Stimulated activated CD4-positive, alpha-beta T cell treated with anti-CD3 and anti-CD28 coated beads, TNF-alpha, amount 100 ng/mL, for 48 hours (primary cell): Measurements from ENCODE around the gene MARCHF7.
"Not testable (repeated sequence)": the region's sequence is repeated elsewhere in the genome, so short reads cannot be mapped to it uniquely, and the experiment has no call there.

Experiments used
- DNase-seq, 3 donors: peaks; one replicate each; pipeline ENCODE4 v3.0.0-alpha.2; 2020; ENCODE audit warnings: low read depth in 3 of 3

MARCHF7 gene

DNA sequence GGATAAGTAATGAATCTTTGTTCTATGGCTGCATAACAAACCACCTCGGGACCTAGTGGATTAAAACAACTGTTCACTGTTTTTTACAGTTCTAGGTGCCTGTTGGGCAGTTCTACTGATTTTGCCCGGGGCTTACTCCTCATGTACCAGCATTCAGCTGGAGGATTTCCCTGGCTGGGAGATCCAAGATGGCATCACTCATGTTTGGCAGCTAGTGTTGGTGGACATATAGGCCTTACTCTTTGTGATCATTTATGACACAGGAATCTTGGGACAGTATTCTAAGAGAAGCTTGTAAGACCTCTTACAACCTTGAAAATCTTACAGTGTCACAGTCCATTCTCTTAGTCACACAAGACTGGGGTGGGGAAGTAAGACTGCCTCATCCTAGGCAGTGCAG lies 4.6 kb downstream of the MARCHF7 start:
- no peak for DNase-seq

DNA sequence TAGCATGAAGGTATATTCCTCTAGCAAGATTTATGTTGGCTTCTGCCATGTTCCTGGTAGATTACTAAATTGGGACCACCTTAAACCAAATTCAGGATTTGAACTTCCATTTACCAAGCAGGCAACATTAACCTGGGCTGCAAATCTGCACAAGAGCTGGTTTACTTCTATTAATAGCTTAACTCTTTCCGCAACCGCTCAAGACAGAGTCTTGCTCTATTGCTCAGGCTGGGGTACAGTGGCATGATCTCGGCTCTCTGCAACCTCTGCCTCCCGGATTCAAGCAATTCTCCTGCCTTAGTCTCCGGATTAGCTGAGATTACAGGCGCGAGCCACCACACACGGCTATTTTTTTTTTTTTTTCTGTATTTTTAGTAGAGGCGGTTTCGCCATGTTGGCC lies 8.4 kb downstream of the MARCHF7 start:
- no peak for DNase-seq

DNA sequence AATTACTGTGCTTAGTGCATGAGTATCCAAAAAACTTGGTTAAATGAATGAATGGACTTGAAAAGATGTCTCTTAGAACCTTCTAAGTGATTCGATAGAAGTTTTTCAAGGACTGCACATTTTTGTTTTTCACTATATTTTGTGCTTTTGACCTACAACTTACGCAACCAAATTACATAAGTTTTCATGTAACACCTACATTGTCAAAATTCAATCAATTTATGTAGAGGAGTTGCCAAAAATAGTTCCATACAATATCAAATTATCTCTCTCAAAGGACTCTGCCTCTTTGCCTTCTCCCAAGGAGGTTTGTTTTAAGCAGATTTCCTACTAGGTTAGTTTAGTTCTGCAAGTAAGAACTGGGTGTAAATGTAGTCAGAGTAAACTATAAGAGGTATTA lies 10.3 kb downstream of the MARCHF7 start:
- DNase-seq, result no peak

DNA sequence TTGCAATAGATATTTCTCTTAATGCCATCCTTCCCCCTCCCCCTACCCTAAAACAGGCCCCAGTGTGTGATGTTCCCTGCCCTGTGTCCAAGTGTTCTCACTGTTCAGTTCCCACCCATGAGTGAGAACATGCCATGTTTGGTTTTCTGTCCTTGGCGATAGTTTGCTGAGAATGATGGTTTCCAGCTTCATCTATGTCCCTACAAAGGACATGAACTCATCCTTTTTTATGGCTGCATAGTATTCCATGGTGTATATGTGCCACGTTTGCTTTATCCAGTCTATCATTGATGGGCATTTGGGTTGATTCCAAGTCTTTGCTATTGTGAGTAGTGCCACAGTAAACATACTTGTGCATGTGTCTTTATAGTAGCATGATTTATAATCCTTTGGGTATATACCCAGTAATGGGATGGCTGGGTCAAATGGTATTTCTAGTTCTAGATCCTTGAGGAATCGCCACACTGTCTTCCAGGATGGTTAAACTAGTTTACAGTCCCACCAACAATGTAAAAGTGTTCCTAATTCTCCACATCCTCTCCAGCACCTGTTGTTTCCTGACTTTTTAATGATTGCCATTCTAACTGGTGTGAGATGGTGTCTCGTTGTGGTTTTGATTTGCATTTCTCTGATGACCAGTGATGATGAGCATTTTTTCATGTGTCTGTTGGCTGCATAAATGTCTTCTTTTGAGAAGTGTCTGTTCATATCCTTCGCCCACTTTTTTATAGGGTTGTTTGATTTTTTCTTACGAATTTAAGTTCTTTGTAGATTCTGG lies 12.7 kb downstream of the MARCHF7 start:
- DNase-seq, result not testable (repeated sequence)

DNA sequence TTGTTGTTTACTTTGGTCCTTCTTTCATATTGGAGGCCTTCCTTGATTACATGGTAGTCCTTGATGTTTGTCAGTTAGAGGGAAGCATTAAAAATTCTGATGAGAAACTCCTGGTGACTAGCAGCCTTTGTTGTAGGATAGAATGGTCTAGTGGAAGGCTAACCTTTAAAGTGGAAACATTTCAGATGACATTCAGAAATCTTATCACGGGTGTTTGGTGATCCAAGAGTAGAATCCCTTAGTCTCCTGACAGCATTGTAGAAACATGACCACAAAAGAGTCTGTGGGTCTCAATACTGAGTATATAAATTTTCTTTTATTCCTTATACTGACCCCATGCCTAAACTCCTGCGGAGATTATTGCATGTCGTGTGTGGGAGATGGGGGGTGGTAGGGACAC lies 13.4 kb downstream of the MARCHF7 start:
- DNase-seq, result no peak

DNA sequence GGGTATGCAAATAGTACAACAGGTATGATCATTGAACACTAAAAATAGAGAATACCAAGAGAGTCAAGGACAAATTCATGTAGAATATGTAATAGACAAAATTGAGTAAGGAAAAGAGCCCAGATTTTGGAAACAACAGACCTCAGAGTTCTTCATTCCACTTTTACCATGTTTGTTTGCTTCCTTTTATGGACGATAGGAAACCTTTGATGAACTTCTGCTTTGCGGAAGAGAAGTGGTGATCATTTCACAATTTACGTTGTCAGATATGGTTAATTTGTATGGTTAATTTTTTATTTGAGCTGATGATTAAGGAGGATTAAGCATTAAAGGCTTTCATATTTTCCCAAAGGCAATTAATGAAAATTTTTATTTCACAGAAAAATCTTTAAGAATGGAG lies 16.3 kb downstream of the MARCHF7 start:
- no peak for DNase-seq

DNA sequence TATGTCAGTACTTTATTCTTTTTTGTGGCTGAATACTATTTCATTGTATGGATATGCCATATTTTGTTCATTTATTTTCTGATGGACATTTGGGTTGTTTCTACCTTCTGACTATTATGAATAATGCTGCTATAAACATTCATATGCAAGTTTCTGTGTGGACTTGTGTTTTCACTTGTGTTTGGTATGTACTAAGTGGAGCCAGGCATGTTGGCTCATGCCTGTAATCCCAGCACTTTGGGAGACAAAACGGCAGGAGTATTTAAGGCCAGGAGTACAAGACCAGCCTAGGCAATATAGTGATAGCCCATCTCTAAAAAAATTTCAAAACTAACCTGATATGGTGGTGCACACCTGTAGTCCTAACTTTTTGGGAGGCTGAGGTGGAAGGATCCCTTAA lies 23.3 kb downstream of the MARCHF7 start:
- no peak for DNase-seq

DNA sequence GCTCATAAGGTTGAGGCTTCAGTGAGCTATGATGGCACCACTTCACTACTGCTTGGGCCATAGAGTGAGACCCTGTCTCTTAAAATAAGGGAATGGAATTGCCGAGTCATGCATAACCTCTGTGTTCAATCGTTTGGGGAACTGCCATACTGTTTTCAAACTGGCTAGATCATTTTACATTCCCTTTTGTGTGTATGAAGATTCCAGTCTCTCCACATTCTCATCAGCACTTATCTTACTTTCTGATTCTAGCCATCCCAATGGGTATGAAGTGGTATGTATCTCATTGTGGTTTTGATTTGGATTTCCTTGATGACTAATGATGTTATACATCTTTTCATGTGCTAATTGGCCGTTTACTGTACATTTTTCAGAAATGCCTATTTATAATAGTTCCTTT lies 23.7 kb downstream of the MARCHF7 start:
- DNase-seq, result no peak

DNA sequence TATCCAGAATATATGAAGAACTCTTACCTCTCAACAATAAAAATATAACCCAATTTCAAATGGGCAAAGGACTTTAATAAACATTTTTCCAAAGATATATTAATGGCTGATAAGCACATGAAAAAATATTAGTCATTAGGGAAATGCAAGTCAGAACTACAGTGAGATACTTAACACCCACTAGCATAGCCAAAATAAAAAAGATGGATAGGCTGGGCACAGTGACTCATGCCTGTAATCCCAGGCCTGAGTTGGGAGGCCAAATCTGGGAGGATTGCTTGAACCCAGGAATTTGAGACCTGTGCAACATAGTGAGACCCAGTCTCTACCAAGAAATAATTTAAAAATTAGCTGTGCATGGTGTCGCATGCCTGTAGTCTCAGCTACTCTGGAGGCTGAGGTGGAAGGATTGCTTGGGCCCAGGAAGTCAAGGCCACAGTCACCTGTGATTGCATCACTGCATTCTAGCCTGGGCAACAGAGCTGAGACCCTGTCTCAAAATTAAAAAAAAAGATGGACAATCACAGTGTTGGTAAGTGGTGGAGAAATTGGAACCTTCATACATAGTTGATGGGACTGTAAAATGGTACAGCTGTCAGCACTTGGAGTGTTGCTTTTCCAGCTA lies 25.1 kb downstream of the MARCHF7 start:
- DNase-seq, result no peak

DNA sequence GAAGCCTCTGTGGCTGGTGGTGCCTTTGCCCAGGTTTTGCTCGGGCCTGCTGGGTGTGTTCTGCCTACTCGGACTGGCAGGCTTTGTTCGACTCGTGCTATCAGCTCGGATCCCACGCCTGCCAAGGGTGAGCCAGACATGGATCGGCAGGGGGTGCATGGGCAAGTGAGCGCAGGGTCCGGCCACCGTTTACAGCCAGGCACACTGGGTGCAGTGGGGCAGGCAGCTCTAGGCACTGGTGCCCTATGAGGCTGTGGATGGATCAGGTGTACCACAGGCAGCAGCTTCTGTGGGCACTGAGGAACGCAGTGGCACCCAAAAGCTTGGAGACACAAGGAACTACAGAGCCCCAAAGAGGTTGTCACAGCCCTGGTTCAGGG lies 25.6 kb downstream of the MARCHF7 start:
- no peak for DNase-seq

DNA sequence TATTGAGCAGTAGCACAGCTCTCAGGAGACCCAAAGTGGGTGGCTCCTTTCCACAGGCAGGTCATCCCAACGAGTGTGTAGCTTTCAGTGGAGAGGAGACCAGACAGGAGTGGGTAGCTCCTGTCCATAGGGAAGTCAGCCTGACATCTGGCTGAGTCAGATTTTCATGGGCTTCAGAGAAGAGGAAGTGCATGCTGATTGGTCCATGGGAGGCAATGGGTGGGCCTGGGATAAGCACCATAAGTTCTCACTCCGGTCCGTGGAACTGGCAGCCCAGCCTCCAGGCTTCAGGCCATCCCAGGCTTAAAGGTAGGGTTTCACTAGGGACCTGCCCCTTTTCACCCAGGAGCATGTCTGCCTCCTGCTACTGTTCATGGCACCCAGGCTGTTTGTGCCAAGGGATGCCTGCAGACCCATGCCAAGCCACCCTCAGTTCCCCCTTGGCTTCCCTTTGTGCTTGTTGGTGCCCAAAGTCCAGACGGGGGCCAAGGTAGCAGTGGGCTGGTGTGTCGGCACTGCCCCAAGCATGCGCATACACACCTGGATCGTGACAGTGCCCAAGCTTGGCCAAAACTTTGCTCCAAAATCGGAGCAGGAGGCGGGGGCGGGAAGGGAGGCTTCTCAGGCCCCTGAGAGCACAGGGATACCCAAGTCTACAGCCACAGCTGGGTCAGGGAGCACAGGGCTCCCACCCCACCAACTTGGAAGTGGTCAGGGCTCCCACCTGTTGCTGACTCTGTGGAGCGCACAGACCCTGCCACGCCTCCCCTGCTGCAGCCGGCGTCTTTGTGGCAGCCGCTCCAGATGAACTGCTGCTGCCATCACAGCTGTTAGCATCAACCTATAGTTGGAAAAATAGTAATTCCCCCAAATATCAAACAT lies 26.4 kb downstream of the MARCHF7 start:
- DNase-seq, result no peak

DNA sequence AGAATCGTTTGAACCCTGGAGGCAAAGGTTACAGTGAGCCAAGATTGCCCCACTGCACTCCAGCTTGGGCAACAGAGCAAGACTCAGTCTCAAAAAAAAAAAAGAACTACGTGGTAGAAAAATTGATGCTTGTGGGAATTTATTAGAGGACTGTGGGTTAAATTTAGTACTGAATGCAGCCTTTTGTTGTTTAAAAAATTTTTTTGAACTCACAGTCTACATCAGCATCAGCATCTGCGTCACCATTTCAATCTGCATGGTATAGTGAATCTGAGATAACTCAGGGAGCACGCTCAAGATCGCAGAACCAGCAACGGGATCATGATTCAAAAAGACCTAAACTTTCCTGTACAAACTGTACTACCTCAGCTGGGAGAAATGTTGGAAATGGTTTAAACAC lies 30.5 kb downstream of the MARCHF7 start:
- no peak for DNase-seq

DNA sequence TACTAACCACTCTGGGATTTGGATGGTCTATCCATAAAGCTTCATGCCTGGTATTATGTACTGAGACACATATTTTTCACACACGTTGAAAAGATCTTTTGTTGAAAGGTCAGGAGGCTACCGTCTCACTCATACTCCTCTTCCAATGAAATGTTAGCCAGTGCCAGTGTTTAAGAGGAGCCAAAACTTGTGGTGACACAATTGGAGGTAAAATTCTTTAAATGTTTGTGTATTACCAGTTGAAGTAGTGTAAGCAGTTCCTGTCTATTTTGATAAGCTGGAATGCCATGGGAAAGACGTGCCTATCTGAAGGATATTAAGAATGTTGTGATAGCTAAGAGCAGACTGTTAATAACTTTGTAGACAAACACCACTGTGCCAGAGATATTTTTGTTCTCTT lies 32.1 kb downstream of the MARCHF7 start:
- DNase-seq, result no peak

DNA sequence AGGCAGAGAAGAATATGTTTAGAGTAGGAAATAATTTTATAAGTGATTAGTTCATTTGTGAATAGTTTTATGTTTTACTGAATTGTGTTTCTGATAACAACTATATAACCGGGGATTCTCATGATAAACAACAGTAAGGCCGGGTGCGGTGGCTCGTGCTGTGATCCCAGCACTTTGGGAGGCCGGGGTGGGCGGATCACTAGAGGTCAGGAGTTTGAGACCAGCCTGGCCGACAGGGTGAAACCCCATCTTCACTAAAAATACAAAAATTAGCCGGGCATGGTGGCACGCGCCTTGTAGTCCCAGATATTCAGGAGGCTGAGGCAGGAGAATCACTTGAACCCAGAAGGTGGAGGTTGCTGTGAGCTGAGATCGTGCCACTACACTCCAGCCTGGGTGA lies 32.9 kb downstream of the MARCHF7 start:
- not testable (repeated sequence) for DNase-seq

DNA sequence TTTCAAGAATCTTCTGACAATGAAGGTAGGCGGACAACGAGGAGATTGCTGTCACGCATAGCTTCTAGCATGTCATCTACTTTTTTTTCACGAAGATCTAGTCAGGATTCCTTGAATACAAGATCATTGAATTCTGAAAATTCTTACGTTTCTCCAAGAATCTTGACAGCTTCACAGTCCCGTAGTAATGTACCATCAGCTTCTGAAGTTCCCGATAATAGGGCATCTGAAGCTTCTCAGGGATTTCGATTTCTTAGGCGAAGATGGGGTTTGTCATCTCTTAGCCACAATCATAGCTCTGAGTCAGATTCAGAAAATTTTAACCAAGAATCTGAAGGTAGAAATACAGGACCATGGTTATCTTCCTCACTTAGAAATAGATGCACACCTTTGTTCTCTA lies 35.8 kb downstream of the MARCHF7 start:
- DNase-seq, result no peak

DNA sequence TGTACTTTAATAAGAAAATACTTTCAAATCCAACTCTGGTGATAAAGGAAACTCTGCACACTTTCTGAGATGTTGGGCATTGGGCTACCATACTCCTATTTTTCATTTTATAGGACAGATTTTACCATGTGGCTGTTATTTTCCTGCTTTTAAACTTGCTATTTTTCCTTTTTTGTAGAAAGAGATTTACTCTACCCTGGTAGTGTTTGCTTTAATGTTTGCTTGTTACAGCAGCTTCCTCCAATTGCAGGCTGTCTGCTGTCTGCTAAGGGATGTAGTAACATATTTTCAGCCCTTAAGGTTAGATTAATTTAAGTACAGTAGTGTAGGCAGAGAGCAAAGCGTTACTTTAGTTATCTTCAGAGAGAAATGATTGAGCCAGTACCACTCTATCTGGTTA lies 38.6 kb downstream of the MARCHF7 start:
- no peak for DNase-seq

DNA sequence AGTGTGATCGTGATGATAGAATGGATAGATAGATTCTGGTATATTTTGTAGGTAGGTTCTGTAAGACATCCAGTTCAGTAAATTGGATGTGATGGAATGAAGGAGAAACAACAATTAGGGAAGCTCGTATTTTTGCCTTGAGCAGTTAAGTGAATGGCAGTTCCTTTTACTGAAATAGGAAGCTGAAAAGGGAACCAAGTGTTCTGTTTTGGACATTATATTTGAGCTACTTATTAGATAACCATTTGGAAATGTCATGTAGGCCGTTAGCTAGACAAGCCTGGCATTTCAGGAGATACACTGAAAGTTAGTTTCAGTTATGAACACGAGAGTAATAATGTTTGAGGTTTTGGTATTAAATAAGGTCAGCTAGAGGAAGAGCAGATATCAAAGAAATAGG lies 41.5 kb downstream of the MARCHF7 start:
- DNase-seq, result no peak

DNA sequence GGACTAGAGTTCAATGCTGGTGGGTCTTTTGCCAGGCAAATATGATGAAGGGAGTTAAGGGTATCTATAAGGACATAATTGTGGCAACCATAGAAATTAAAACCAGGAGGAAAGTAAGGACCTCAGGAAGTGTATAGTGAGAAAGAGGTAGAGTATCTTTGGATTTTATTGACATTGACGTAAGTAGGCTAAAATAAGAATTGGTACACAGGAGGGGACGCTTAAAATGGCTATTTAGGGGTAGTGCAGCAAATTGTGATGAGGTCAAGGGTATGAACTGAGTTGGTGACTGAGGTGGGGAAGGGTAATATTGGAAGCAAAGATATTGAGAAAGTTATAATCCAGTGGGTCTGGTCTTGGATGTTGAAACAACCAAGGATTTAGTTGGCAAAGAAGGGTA lies 42.7 kb downstream of the MARCHF7 start:
- no peak for DNase-seq

DNA sequence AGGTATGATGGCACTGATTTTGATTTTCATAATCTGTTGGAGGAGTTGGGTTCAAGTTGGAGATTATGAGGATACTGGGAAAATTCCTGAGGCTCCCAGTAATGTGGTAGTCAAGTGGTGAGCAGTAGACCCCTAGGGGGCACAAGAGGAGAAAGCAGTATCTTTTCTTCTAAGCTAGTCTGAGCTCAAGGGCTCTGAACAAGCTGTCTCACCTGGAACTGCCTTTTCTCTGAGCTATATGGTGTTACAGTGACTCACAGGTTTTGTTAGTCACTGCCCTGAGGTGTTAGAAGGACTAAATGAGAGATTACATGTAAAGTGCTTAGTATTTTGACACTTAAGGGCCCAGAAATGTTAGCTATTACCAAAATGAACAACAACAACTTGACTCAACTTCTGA lies 43.5 kb downstream of the MARCHF7 start:
- DNase-seq, result peak in 1 of 3 donors; percentile 16

DNA sequence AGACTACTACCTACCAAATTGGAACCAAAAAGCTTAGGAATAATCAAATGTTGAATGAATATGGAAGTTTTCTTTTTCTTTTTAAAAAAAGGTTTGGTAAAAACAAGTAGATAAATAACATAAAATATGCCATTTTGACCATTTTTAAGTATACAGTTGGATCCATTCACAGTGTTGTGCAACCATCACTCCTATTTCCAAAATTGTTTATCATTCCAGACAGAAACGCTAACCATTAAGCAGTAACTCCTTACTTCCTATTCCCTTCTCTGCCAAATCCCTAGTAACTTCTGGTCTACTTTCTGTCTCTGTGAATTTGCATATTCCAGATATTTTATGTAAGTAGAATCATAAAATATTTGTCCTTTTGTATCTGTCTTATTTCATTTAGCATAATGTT lies 45.9 kb downstream of the MARCHF7 start:
- no peak for DNase-seq

DNA sequence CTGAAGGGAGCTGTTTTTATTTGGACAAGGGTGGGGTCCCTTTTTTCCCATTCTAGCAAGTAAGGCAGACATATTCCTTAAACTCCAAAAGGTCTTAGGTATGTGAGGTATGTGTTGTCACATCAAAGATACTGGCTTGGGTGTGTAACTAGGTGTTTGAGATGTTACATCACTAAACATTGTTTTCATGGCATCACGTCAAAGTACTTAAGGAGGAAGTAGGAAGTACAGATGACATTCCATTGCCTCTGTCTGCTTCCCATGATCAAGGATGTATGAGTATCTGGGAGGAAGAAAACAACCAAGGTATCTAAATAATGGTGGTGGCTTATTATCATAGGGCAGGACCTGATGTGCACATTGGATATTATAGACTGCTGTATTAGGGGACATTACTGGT lies 46.4 kb downstream of the MARCHF7 start:
- DNase-seq, result no peak

DNA sequence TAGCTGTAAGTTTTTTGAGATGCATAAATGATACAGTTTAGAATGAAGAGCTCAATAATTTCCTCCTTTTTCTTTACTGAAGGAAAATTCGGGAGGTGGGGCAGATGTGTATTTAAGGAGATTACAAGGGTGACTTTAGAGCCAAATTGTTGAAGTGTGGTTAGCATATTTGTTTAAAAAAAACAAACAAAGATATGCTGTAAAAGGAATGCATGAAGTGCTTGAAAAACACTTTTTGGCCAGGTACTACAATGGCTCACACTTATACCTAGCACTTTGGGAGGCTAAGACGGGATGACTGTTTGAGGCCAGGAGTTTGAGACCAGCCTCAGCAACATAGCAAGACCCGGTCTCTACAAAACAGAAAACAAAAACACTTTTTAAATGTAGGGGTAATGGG lies 47.3 kb downstream of the MARCHF7 start:
- DNase-seq, result no peak

DNA sequence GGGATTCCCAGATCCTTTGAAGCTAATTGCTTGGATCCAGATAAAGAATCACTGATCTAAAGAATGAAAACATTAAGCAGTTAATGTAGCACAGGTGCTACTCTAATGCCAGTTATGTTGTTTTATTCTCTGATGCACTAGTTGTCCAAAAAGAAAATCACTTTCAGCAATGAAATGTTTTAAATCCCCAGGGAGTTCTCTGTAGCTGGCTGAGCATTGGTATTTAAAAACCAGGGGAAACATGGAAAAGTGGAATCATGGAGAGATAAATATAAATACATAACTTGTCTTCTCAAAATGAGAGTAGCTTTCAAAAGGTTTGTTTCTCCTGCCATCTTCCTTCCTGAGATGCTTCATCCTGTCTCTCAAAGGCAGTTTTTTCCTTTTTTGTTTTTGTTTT lies 48.0 kb downstream of the MARCHF7 start:
- DNase-seq, result no peak
